ENCODE measurements around the gene STOX1.
"Not testable (repeated sequence)": the region's sequence is repeated elsewhere in the genome, so short reads cannot be mapped to it uniquely, and the experiment has no call there.

Gene STOX1

DNA sequence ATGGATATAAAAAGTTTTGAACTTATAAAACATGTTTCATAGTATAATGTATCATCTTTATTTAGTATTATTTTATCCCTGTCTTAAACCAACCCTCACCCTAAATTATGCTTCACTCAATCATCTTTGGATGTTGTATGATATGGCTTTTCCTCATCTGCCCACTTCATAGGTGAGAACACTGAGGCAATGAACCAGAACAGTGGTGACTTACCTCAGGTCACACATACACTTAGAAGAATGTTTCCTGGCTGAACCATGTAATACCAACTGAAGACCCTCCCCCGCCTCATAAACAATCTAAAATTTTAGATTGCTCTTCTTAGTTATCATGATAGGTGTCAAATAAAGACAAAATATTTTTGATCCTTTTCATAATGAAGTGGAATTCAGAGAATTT is 22.6 kb upstream of the STOX1 start:
- TF ChIP-seq Cebpa-rat (IDR thresholded peaks at IDR 0.05) = no peak
- Histone ChIP-seq H3K9ac (no peak overlapping the region), H3K27ac (no peak overlapping the region), H3K27me3 (no peaks in the 10 kb centered on the region), H3K4me2 (no peak overlapping the region), H3K36me3 (peaks cover 7% of the 10 kb centered on the region; the same call in 1 of the 2 replicates), H4K20me1 (no peaks in the 10 kb centered on the region), H3K9me3 (no peaks in the 10 kb centered on the region), H3K4me3 (no peak overlapping the region), H3K4me1 (peaks cover 9% of the 10 kb centered on the region)

DNA sequence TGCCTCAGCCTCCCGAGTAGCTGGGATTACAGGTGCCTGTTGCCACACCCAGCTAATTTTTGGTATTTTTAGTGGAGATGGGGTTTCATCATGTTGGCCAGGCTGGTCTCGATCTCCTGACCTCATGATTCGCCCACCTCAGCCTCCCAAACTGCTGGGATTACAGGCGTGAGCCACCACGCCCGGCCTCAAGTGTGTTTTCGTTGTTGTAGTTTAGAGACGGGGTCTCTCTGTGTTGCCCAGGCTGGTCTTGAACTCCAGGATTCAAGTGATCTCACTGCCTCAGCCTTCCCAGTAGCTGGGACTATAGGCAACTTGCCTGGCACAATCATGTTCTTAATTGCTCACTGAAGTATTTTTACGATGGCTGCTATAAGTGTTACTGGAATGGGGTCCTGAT is 16.5 kb upstream of the STOX1 start:
- H4K20me1 ChIP-seq, H3K4me2 ChIP-seq, H3K4me3 ChIP-seq, H3K4me1 ChIP-seq, H3K27ac ChIP-seq, H3K27me3 ChIP-seq, H3K9ac ChIP-seq, H3K36me3 ChIP-seq, H3K9me3 ChIP-seq: not testable (repeated sequence)

- no peak overlapping the region for H3K9ac ChIP-seq
- H3K9me3 ChIP-seq = no peaks in the 10 kb centered on the region
- no peak overlapping the region for H3K27ac ChIP-seq
- H3K27me3 ChIP-seq = no peaks in the 10 kb centered on the region
- no peaks in the 10 kb centered on the region for H4K20me1 ChIP-seq
- H3K4me2 ChIP-seq = no peak overlapping the region
- no peaks in the 10 kb centered on the region for H3K36me3 ChIP-seq
- no peak overlapping the region for H3K4me3 ChIP-seq
- TF ChIP-seq Cebpa-rat (IDR thresholded peaks at IDR 0.05) = no peak
- H3K4me1 ChIP-seq = no peaks in the 10 kb centered on the region
Measured at GRCh38 chr10:68811314-68812009, 15.9 kb upstream of the STOX1 start.

GRCh38 chr10:68812420-68812819 is 14.9 kb upstream of the STOX1 start:
- Histone ChIP-seq H3K4me3 (no peak overlapping the region), H3K4me2 (no peak overlapping the region), H3K4me1 (no peaks in the 10 kb centered on the region), H3K9me3 (no peaks in the 10 kb centered on the region), H3K36me3 (no peaks in the 10 kb centered on the region), H4K20me1 (no peaks in the 10 kb centered on the region), H3K27me3 (no peaks in the 10 kb centered on the region), H3K9ac (no peak overlapping the region), H3K27ac (no peak overlapping the region)
- no peak for TF ChIP-seq Cebpa-rat (IDR thresholded peaks at IDR 0.05)

DNA sequence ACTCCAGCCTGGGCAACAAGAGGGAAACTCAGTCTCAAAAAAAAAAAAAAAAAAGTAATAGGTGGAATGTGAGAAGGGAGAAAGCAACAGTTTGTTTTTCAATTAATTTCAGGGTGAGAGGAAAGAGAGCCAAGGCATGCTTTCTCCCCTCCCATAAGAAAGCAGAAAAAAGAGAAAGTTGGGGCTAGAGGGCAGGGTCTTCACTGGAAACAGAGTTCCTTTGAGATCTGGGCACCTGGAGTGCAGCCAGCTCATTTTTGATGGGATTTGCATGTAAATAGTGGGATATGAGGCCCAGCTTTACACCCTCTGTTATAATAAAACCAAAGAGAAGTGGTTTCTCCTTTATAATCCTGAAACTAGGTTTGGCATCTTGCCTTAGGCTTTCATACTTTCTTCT is 13.8 kb upstream of the STOX1 start:
- H3K9ac ChIP-seq = no peak overlapping the region
- no peaks in the 10 kb centered on the region for H4K20me1 ChIP-seq
- H3K4me2 ChIP-seq = no peak overlapping the region
- no peaks in the 10 kb centered on the region for H3K36me3 ChIP-seq
- no peaks in the 10 kb centered on the region for H3K27me3 ChIP-seq
- H3K4me1 ChIP-seq = no peaks in the 10 kb centered on the region
- no peak for TF ChIP-seq Cebpa-rat (IDR thresholded peaks at IDR 0.05)
- H3K4me3 ChIP-seq = no peak overlapping the region
- no peaks in the 10 kb centered on the region for H3K9me3 ChIP-seq
- no peak overlapping the region for H3K27ac ChIP-seq

DNA sequence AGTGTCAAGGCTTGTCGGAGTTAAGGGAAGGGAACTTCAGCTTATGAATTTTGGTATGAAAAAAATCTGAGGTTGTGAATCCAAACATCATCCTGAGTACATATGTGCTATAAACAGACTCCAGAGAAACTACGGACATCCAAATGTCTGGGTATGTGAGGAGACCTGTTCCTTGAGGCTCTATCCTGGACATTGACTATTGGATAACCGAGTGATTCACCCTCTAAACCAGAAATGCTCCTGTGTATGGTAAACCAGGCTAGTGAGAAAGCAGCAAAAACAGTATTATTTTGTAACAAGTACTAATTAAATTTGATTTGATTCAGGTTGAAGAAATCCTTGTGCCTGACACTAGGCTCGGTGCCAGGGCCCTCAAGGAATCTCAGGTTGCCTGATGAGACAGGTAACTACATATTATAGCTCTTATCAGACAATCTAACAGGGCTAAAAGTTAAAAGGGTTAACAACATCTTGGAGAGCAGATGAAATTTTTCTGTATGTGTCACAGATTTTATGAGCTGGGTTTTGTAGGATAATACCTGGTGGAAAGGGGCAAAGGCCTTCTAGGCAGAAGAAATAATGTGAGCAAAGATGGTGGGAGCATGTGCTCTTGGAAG is 10.4 kb upstream of the STOX1 start:
- Histone ChIP-seq H3K36me3 (no peaks in the 10 kb centered on the region), H3K9ac (no peak overlapping the region), H3K9me3 (no peaks in the 10 kb centered on the region), H3K4me3 (no peak overlapping the region), H4K20me1 (no peaks in the 10 kb centered on the region), H3K27me3 (no peaks in the 10 kb centered on the region), H3K4me2 (no peak overlapping the region), H3K27ac (no peak overlapping the region), H3K4me1 (no peaks in the 10 kb centered on the region)
- TF ChIP-seq Cebpa-rat (IDR thresholded peaks at IDR 0.05) = no peak

GRCh38 chr10:68820359-68820758 is 7.0 kb upstream of the STOX1 start:
- not testable (repeated sequence) for H3K4me1 ChIP-seq, H3K4me3 ChIP-seq, H3K4me2 ChIP-seq, H4K20me1 ChIP-seq, H3K9me3 ChIP-seq, H3K9ac ChIP-seq, H3K27ac ChIP-seq, H3K36me3 ChIP-seq, H3K27me3 ChIP-seq

GRCh38 chr10:68822626-68823025 is 4.7 kb upstream of the STOX1 start:
- not testable (repeated sequence) for H3K4me3 ChIP-seq, H3K4me2 ChIP-seq, H3K27ac ChIP-seq, H3K36me3 ChIP-seq, H4K20me1 ChIP-seq, H3K9me3 ChIP-seq, H3K27me3 ChIP-seq, H3K9ac ChIP-seq
- peaks cover 11% of the 10 kb centered on the region for H3K4me1 ChIP-seq

GRCh38 chr10:68827592-68827959 is 245 bp downstream of the STOX1 start:
- not testable (repeated sequence) for H3K9me3 ChIP-seq, H3K27me3 ChIP-seq, H4K20me1 ChIP-seq, H3K36me3 ChIP-seq
- Histone ChIP-seq H3K9ac (peak overlapping the region; percentile 86), H3K27ac (peak overlapping the region; percentile 83), H3K4me1 (peaks cover 23% of the 10 kb centered on the region), H3K4me3 (peak overlapping the region; percentile 77), H3K4me2 (peak overlapping the region; percentile 96)

GRCh38 chr10:68828083-68828601 is 811 bp downstream of the STOX1 start:
- Histone ChIP-seq H3K4me2 (peak overlapping the region; percentile 78), H3K9ac (peak overlapping the region; percentile 51; the same call in 1 of the 2 replicates), H3K27ac (0 out of 2 replicates have a peak overlapping the region, but pooled peaks have one; percentile 31), H3K4me1 (peaks cover 23% of the 10 kb centered on the region), H3K4me3 (peak overlapping the region; percentile 65)
- H3K9me3 ChIP-seq, H4K20me1 ChIP-seq, H3K36me3 ChIP-seq, H3K27me3 ChIP-seq: not testable (repeated sequence)

GRCh38 chr10:68828833-68829232 is 1.5 kb downstream of the STOX1 start:
- Histone ChIP-seq H3K27ac (no peak overlapping the region), H3K9me3 (no peaks in the 10 kb centered on the region), H3K36me3 (no peaks in the 10 kb centered on the region), H3K4me2 (peak overlapping the region; percentile 78), H3K27me3 (no peaks in the 10 kb centered on the region), H3K4me1 (peaks cover 23% of the 10 kb centered on the region), H3K9ac (no peak overlapping the region), H3K4me3 (no peak overlapping the region), H4K20me1 (no peaks in the 10 kb centered on the region)
- no peak for TF ChIP-seq Cebpa-rat (IDR thresholded peaks at IDR 0.05)

Measured in BLaER1 (cell line).